Kidney (tissue), 14 donors: ENCODE results near the gene DARS1. TPM values are rescaled to one million over a fixed set of nuclear protein-coding genes. Genes with fewer than 3 reads are reported as not detected.

Experiments
- DNase-seq, 5 donors: peaks; one replicate each; pipeline ENCODE4 v3.0.0-alpha.2; 2013 to 2020
- FAIRE-seq: peaks from 2 replicates; lab custom pipeline; 2012; peaks lifted over from hg19 to GRCh38; lab: Jason Lieb, UNC
- H3K27ac ChIP-seq, 2 donors: one replicate each; pipeline ENCODE4 v1.7.0; 2013; ENCODE audit warnings: low read depth in 2 of 2, low read length in 2 of 2, inconsistent platforms in 1 of 2
- H3K27me3 ChIP-seq: one replicate; pipeline ENCODE4 v1.7.1; 2013; ENCODE audit warnings: low read length, inconsistent platforms; ENCODE audit not compliant: control insufficient read depth, insufficient read depth
- H3K36me3 ChIP-seq, 3 donors: one replicate each; pipeline versions ENCODE4 v1.7.0 to v1.7.1; 2013; ENCODE audit warnings: low read length in 3 of 3, control low read depth in 1 of 3, inconsistent platforms in 1 of 3; ENCODE audit not compliant: insufficient read depth in 3 of 3, control insufficient read depth in 2 of 3
- H3K4me1 ChIP-seq, 3 donors: one replicate each; pipeline versions ENCODE4 v1.7.0 to v1.7.1; 2013; ENCODE audit warnings: low read length in 3 of 3, inconsistent platforms in 1 of 3, low read depth in 1 of 3; ENCODE audit not compliant: control insufficient read depth in 2 of 3, insufficient read depth in 2 of 3
- H3K4me3 ChIP-seq, 3 donors: one replicate each; pipeline versions ENCODE4 v1.7.0 to v1.8.1; 2013; ENCODE audit warnings: low read length in 3 of 3, control low read depth in 1 of 3, inconsistent platforms in 1 of 3
- H3K9ac ChIP-seq, 3 donors: one replicate each; pipeline versions ENCODE4 v1.7.0 to v1.7.1; 2013; ENCODE audit warnings: low read length in 3 of 3, control low read depth in 1 of 3, inconsistent platforms in 1 of 3
- H3K9me3 ChIP-seq, 3 donors: one replicate each; pipeline versions ENCODE4 v1.7.0 to v1.7.1; 2013; ENCODE audit warnings: low read length in 3 of 3, control low read depth in 1 of 3, inconsistent platforms in 1 of 3; ENCODE audit not compliant: control insufficient read depth in 2 of 3, insufficient read depth in 1 of 3
- intact Hi-C: fragments of 100-400 bp; cut with DNase I; formaldehyde crosslinking; loops from one replicate; pipeline ENCODE4 v1.11.1; 2022
- polyA plus RNA-seq: library from polyadenylated mRNA; stranded (reverse); fragments of 350-450 nt; fragmentation: Illumina TruSeq; extraction: RNeasy Lipid Tissue Mini Kit (QIAGEN cat#74804); gene quantifications from one replicate; pipeline ENCODE4 v1.2.3, GENCODE V29; 2014; ENCODE audit warnings: low read depth, low replicate concordance; ENCODE audit not compliant: insufficient read depth
- total RNA-seq: library from RNA; stranded (reverse); fragmentation: NEBNext Ultra II Directional; extraction: Animal tissue kit (Norgen Biotek cat#: 25700); gene quantifications from one replicate; pipeline ENCODE4 v1.2.1, GENCODE V29; 2021
- TF ChIP-seq, protein P1 (sequence below): IDR thresholded peaks from 3 replicates; pipeline ENCODE4 v1.5.1; 2012; ENCODE audit warnings: mild to moderate bottlenecking, moderate library complexity, borderline replicate concordance; ENCODE audit not compliant: insufficient read depth; ENCODE audit errors: extremely low read depth
- donor health status: control.
- donor health status: control.
- donor health status: control.
- donor health status: control.
- donor health status: control.
- donor health status: DM: yes; HTN: yes; CAD: no.
- donor health status: Normal renal cell carcinoma (clear cell type).

The DARS1 gene
- total and polyA plus RNA-seq, 2 donors from 2014 or later: 39.5 to 77.4 TPM

DNA sequence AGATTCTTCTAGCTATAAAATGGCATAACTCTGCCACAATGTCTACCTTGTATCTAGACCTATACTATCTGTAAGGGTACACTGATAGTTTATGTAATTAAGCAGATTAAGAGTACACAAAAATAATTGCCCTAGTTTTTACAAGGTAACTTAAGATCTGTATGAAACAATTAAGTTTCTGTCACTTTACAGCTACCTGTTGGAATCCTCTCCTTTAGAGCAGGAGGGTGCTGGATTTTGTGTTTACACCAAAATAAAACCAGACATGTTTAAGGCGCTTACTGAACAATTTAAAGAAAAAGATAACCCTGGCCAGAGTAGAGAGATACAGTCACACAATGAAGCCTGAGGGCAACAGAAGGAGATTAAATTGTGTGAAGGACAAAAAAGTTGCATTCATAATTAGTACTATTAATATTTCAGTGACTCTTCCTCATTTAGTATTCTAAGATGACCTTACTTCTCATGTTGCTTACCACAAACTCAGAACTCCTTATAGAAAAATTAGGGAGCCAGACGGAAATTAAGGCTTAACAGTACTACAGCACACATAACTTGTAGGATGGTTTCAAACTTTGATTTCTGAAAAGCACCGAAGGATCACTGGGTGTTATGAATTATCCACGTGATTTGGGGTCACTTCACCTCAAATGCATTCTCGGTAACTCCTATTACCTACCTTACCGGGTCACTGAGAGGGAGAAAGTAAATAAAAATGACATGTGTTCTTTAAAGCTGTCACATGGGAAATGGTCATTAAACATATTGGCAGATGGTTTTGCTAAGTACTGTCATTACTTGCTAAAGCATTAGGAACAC lies 1.0 kb downstream of the DARS1 start:
- Histone ChIP-seq H3K9me3 (no peaks in the 10 kb centered on the region), H3K36me3 (peaks cover 0 to 5% (median 3%) of the 10 kb centered on the region in 3 donors), H3K4me1 (peaks cover 2 to 7% (median 4%) of the 10 kb centered on the region in 3 donors), H3K4me3 (peak overlapping the region; percentile 88 to 95 (median 89)), H3K9ac (peak overlapping the region; percentile 82 to 93 (median 88)), H3K27ac (peak overlapping the region in 1 of 2 donors; percentile 97), H3K27me3 (no peaks in the 10 kb centered on the region)
- intact Hi-C loops: no loop called here
- TF ChIP-seq, protein P1, sequence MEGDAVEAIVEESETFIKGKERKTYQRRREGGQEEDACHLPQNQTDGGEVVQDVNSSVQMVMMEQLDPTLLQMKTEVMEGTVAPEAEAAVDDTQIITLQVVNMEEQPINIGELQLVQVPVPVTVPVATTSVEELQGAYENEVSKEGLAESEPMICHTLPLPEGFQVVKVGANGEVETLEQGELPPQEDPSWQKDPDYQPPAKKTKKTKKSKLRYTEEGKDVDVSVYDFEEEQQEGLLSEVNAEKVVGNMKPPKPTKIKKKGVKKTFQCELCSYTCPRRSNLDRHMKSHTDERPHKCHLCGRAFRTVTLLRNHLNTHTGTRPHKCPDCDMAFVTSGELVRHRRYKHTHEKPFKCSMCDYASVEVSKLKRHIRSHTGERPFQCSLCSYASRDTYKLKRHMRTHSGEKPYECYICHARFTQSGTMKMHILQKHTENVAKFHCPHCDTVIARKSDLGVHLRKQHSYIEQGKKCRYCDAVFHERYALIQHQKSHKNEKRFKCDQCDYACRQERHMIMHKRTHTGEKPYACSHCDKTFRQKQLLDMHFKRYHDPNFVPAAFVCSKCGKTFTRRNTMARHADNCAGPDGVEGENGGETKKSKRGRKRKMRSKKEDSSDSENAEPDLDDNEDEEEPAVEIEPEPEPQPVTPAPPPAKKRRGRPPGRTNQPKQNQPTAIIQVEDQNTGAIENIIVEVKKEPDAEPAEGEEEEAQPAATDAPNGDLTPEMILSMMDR: no peak
- FAIRE-seq: no peak
- DNase-seq: no peak

DNA sequence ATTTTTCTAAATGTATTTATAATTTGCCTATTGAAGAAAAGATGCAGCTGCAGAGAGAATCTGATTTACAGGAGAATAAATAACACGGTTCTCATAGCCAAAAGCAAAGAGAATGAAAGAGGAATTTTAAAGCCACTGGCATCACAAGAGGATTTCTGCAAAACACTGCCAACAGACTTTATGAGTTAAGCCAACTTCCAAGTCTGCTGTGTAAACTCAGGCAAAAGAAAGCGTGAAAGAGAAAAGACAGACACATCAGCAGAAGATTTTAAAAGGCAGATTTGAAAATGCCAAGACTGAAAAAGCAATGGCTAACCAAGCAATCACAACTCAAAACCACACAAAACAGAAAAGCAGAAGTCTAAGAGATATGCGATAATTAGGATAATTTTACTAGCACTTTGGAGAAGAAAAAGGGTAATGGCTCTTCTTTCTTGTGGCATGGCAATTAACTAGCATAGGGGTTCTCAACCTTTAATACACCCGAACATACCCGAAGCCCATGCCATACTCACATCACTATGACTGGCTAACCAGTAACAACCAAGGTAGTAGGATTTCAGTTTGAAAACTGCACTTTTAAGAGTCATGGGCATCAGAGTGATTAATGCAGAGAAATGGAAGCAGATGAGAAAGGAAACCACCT lies 4.9 kb downstream of the DARS1 start:
- Histone ChIP-seq H3K4me1 (peaks cover 2 to 7% (median 4%) of the 10 kb centered on the region in 3 donors), H3K4me3 (no peak overlapping the region), H3K9ac (no peak overlapping the region), H3K36me3 (peaks cover 3 to 20% (median 6%) of the 10 kb centered on the region in 3 donors), H3K27me3 (no peaks in the 10 kb centered on the region), H3K27ac (no peak overlapping the region), H3K9me3 (no peaks in the 10 kb centered on the region)
- FAIRE-seq (no peak), DNase-seq (no peak)
- intact Hi-C loops: no loop called here
- TF ChIP-seq, protein P1: no peak

DNA sequence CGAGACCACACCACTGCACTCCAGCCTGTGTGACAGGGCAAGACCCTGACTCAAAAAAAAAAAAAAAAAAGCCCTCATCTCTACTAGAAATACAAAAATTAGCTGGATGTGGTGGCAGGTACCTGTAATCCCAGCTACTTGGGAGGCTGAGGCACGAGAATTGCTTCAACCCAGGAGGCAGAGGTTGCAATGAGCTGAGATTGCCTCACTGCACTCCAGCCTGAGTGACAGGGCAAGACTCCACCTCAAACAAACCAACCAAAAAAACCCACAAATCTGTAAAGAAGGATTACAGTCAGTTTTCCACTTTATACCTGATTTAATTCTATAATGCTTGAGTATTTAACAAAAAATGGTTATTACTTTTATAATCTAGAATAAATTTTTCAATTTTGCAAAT lies 9.7 kb downstream of the DARS1 start:
- no peak overlapping the region for H3K4me3 ChIP-seq
- H3K9ac ChIP-seq: no peak overlapping the region
- H3K27ac ChIP-seq: no peak overlapping the region
- TF ChIP-seq, protein P1: no peak
- intact Hi-C loops: no loop called here
- H3K4me1 ChIP-seq: no peaks in the 10 kb centered on the region
- no peaks in the 10 kb centered on the region for H3K9me3 ChIP-seq
- FAIRE-seq (no peak), DNase-seq (no peak)
- H3K27me3 ChIP-seq: no peaks in the 10 kb centered on the region
- peaks cover 3 to 14% (median 10%) of the 10 kb centered on the region in 3 donors for H3K36me3 ChIP-seq
